Frontal cortex (tissue), 4 donors: ENCODE data around the gene CHAC1. TPM values are rescaled to one million over a fixed set of nuclear protein-coding genes. Genes with fewer than 3 reads are reported as not detected.

Experiments used
- DNase-seq, 2 donors: peaks; one replicate each; pipeline ENCODE4 v3.0.0; 2012; ENCODE audit warnings: low spot score in 2 of 2
- FAIRE-seq: peaks from 2 replicates; lab custom pipeline; 2012; peaks lifted over from hg19 to GRCh38; lab: Jason Lieb, UNC
- total RNA-seq: library from RNA; depleted of rRNA; stranded (reverse); fragments of >200 nt; gene quantifications from one replicate; pipeline ENCODE4 v1.2.3, GENCODE V29; 2014
- donor health status: control.
- donor health status: control.
- donor health status: control.

The CHAC1 gene
- total RNA-seq, 1 donor from 2014 or later: 2.9 TPM

- DNase-seq (no peak), FAIRE-seq (no peak)
These were observed 31.2 kb upstream of the CHAC1 start for GRCh38 chr15:40921949-40922607.

GRCh38 chr15:40922608-40923005 is 30.7 kb upstream of the CHAC1 start:
- FAIRE-seq (no peak), DNase-seq (no peak)

GRCh38 chr15:40923551-40923950 is 29.7 kb upstream of the CHAC1 start:
- FAIRE-seq (no peak), DNase-seq (no peak)

GRCh38 chr15:40925495-40925862 is 27.8 kb upstream of the CHAC1 start:
- no peak for FAIRE-seq
- DNase-seq: no peak

GRCh38 chr15:40925863-40926658 is 27.2 kb upstream of the CHAC1 start:
- peak; percentile 64 to 76 for DNase-seq
- no peak for FAIRE-seq

- no peak for FAIRE-seq
- no peak for DNase-seq
These were observed 26.4 kb upstream of the CHAC1 start for GRCh38 chr15:40926659-40927494.

- FAIRE-seq (no peak), DNase-seq (no peak)
These were observed 25.8 kb upstream of the CHAC1 start for GRCh38 chr15:40927495-40927872.

- DNase-seq (no peak), FAIRE-seq (no peak)
These were observed 25.1 kb upstream of the CHAC1 start for GRCh38 chr15:40927873-40928806.

- FAIRE-seq: no peak
These were observed 24.2 kb upstream of the CHAC1 start, which contains the start of gene DLL4 for GRCh38 chr15:40928821-40929659. DLL4 (plus strand) TSS chr15:40929340; CDS start chr15:40929669, 329 bp downstream.

GRCh38 chr15:40929660-40930429 is 23.4 kb upstream of the CHAC1 start:
- FAIRE-seq (no peak), DNase-seq (no peak)

More at GRCh38 chr15:40928821-40929659, 24.2 kb upstream of the CHAC1 start, which contains the start of gene DLL4:
- peak; percentile 58 to 78 for DNase-seq

GRCh38 chr15:40930430-40931299 is 22.6 kb upstream of the CHAC1 start:
- DNase-seq (no peak), FAIRE-seq (no peak)

GRCh38 chr15:40931300-40932142 is 21.8 kb upstream of the CHAC1 start:
- DNase-seq (no peak), FAIRE-seq (no peak)

- DNase-seq (no peak), FAIRE-seq (no peak)
These were observed 21.1 kb upstream of the CHAC1 start for GRCh38 chr15:40932156-40932555.

GRCh38 chr15:40932649-40933516 is 20.4 kb upstream of the CHAC1 start:
- FAIRE-seq (no peak), DNase-seq (no peak)

- FAIRE-seq: no peak
- no peak for DNase-seq
These were observed 19.8 kb upstream of the CHAC1 start for GRCh38 chr15:40933517-40933902.
